DOHH2 (cell line): Measurements from ENCODE around the gene C1QTNF2.

ENCODE experiments used
- EZH2phosphoT487 ChIP-seq: fragments of 200-600 bp; sonication (generic); IDR thresholded peaks from 2 replicates; pipeline ENCODE4 v1.6.1; 2017; ENCODE audit warnings: borderline replicate concordance, mild to moderate bottlenecking, antibody characterized with exemption, low read length, moderate library complexity, mixed read lengths
- TF ChIP-seq, protein P1 (sequence below): fragments of 200-600 bp; sonication (generic); IDR thresholded peaks from one replicate; pipeline ENCODE4 v1.5.1; 2014; ENCODE audit warnings: antibody characterized with exemption, mild to moderate bottlenecking, low read depth, low read length; ENCODE audit not compliant: poor library complexity, severe bottlenecking

DNA sequence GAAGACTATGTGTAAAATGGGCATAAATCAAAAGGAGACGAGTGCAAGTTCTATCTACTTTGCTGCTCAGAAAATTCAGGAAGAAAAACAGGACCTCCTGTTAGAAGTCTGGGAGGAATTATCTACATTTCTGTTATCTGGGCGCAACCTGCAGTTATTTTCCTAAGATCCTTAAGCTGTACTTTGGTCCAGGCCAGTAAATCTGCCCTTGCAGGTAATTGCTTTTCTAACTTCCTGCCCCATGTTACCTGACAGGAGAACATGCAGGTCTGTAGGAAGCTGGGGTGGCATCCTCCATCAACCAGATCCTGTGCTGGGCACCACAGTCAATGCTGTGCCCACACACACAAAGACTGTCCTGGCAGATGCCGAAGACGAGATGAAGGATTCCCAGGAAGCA lies 63.7 kb downstream of the C1QTNF2 start:
- TF ChIP-seq, protein P1, sequence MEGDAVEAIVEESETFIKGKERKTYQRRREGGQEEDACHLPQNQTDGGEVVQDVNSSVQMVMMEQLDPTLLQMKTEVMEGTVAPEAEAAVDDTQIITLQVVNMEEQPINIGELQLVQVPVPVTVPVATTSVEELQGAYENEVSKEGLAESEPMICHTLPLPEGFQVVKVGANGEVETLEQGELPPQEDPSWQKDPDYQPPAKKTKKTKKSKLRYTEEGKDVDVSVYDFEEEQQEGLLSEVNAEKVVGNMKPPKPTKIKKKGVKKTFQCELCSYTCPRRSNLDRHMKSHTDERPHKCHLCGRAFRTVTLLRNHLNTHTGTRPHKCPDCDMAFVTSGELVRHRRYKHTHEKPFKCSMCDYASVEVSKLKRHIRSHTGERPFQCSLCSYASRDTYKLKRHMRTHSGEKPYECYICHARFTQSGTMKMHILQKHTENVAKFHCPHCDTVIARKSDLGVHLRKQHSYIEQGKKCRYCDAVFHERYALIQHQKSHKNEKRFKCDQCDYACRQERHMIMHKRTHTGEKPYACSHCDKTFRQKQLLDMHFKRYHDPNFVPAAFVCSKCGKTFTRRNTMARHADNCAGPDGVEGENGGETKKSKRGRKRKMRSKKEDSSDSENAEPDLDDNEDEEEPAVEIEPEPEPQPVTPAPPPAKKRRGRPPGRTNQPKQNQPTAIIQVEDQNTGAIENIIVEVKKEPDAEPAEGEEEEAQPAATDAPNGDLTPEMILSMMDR = no peak
- TF ChIP-seq EZH2phosphoT487 = no peak
